Uterus (tissue), 4 donors: ENCODE results near the gene HCLS1. TPM values are rescaled to one million over a fixed set of nuclear protein-coding genes. Genes with fewer than 3 reads are reported as not detected.

Source experiments
- DNase-seq, 2 donors: peaks; one replicate each; pipeline ENCODE4 v3.0.0-alpha.2; 2019 to 2020
- H3K27ac ChIP-seq, 2 donors: fragments of 200-600 bp; sonication (generic); 1 replicate in 1 of 2; 2 replicates in 1 of 2; pipeline ENCODE4 v1.5.1; 2016 to 2018
- H3K27me3 ChIP-seq, 2 donors: fragments of 200-600 bp; sonication (generic); one replicate each; pipeline ENCODE4 v1.5.1; 2018 to 2019; ENCODE audit warnings: control low read depth in 1 of 2
- H3K36me3 ChIP-seq, 2 donors: fragments of 200-600 bp; sonication (generic); one replicate each; pipeline ENCODE4 v1.5.1; 2019; ENCODE audit warnings: control low read depth in 1 of 2
- H3K4me1 ChIP-seq, 2 donors: fragments of 200-600 bp; sonication (generic); one replicate each; pipeline ENCODE4 v1.5.1; 2018 to 2019; ENCODE audit warnings: control low read depth in 1 of 2
- H3K4me3 ChIP-seq, 2 donors: fragments of 200-600 bp; sonication (generic); 1 replicate in 1 of 2; 2 replicates in 1 of 2; pipeline ENCODE4 v1.5.1; 2018 to 2019; ENCODE audit warnings: mild to moderate bottlenecking in 1 of 2
- H3K9me3 ChIP-seq, 2 donors: fragments of 200-600 bp; sonication (generic); one replicate each; pipeline ENCODE4 v1.5.1; 2019; ENCODE audit warnings: control low read depth in 1 of 2
- POLR2A ChIP-seq, 2 donors: fragments of 450-650 bp; IDR thresholded peaks; one replicate each; pipeline ENCODE4 v1.6.1; 2016; ENCODE audit warnings: antibody characterized with exemption in 2 of 2, mild to moderate bottlenecking in 1 of 2, moderate library complexity in 1 of 2
- intact Hi-C: fragments of 100-400 bp; cut with DNase I; formaldehyde crosslinking; loops from one replicate; pipeline ENCODE4 v1.15.1; 2023; ENCODE audit warnings: low total_unique reads
- total RNA-seq, 4 donors: library from RNA; depleted of rRNA in 3 of 4; stranded (reverse); fragments of >200 nt in 3 of 4; gene quantifications; one replicate each; pipeline versions ENCODE4 v1.1.0 to v1.2.4, GENCODE V29; 2014 to 2023
- TF ChIP-seq, protein P1 (sequence below), 4 experiments: fragments of 200-600 bp in 2 of 4; fragments of 450-650 bp in 2 of 4; sonication (generic) in 2 of 4; IDR thresholded peaks; one replicate each; pipeline ENCODE4 v1.5.1; 2016 to 2019; ENCODE audit warnings: antibody characterized with exemption in 4 of 4, mild to moderate bottlenecking in 2 of 4, moderate library complexity in 1 of 4
- donor health status: DM: yes; HTN: yes; CAD: no.

Gene HCLS1
- total RNA-seq, 4 donors from 2014 or later: 12.2 to 28.8 (median 16.9) TPM

GRCh38 chr3:121654493-121655385 lies 6.0 kb downstream of the HCLS1 start:
- intact Hi-C loops: no loop called here
- Histone ChIP-seq H3K36me3 (no peaks in the 10 kb centered on the region), H3K9me3 (peaks cover 0 to 2% of the 10 kb centered on the region in 2 donors), H3K27ac (no peak overlapping the region), H3K4me3 (no peak overlapping the region), H3K27me3 (no peaks in the 10 kb centered on the region), H3K4me1 (no peaks in the 10 kb centered on the region)
- TF ChIP-seq POLR2A (IDR thresholded peaks at IDR 0.05): no peak
- TF ChIP-seq, protein P1, sequence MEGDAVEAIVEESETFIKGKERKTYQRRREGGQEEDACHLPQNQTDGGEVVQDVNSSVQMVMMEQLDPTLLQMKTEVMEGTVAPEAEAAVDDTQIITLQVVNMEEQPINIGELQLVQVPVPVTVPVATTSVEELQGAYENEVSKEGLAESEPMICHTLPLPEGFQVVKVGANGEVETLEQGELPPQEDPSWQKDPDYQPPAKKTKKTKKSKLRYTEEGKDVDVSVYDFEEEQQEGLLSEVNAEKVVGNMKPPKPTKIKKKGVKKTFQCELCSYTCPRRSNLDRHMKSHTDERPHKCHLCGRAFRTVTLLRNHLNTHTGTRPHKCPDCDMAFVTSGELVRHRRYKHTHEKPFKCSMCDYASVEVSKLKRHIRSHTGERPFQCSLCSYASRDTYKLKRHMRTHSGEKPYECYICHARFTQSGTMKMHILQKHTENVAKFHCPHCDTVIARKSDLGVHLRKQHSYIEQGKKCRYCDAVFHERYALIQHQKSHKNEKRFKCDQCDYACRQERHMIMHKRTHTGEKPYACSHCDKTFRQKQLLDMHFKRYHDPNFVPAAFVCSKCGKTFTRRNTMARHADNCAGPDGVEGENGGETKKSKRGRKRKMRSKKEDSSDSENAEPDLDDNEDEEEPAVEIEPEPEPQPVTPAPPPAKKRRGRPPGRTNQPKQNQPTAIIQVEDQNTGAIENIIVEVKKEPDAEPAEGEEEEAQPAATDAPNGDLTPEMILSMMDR (IDR thresholded peaks at IDR 0.05): no peak
- DNase-seq: no peak

DNA sequence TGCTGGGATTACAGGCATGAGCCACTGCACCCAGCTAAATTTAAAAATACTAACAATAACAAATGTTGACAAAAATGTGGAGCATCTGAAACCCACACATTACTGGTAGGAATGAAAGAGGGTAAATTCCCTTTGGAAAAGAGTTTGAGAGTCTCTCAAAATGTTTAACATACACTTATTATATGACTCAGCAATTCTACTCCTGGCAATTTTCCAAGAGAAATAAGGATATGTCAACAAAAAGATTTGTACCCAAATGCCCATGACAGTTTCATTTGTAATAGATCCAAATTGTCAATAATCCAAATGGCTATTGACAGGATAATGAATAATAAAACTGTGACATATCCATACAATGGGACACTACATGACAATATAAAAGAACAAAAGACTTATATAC lies 9.0 kb downstream of the HCLS1 start:
- no peak for TF ChIP-seq POLR2A (IDR thresholded peaks at IDR 0.05)
- TF ChIP-seq, protein P1 (IDR thresholded peaks at IDR 0.05): no peak
- H3K4me1 ChIP-seq: no peaks in the 10 kb centered on the region
- no peak overlapping the region for H3K27ac ChIP-seq
- DNase-seq: no peak
- intact Hi-C loops: no loop called here
- H3K36me3 ChIP-seq: no peaks in the 10 kb centered on the region
- H3K27me3 ChIP-seq: no peaks in the 10 kb centered on the region
- H3K4me3 ChIP-seq: no peak overlapping the region
- H3K9me3 ChIP-seq: peaks cover 0 to 3% of the 10 kb centered on the region in 2 donors

GRCh38 chr3:121649645-121650044 lies 11.1 kb downstream of the HCLS1 start:
- DNase-seq: no peak
- Histone ChIP-seq H3K27ac (no peak overlapping the region), H3K36me3 (no peaks in the 10 kb centered on the region), H3K4me1 (no peaks in the 10 kb centered on the region), H3K9me3 (peaks cover 0 to 3% of the 10 kb centered on the region in 2 donors), H3K27me3 (no peaks in the 10 kb centered on the region), H3K4me3 (no peak overlapping the region)
- intact Hi-C loops: no loop called here
- TF ChIP-seq POLR2A (IDR thresholded peaks at IDR 0.05): no peak
- TF ChIP-seq, protein P1 (IDR thresholded peaks at IDR 0.05): no peak

GRCh38 chr3:121648219-121648958 lies 12.3 kb downstream of the HCLS1 start:
- intact Hi-C loops: no loop called here
- Histone ChIP-seq H3K4me3 (no peak overlapping the region), H3K27ac (no peak overlapping the region), H3K9me3 (peaks cover 0 to 3% of the 10 kb centered on the region in 2 donors), H3K36me3 (no peaks in the 10 kb centered on the region), H3K27me3 (no peaks in the 10 kb centered on the region), H3K4me1 (no peaks in the 10 kb centered on the region)
- DNase-seq: no peak
- TF ChIP-seq POLR2A (IDR thresholded peaks at IDR 0.05): no peak
- TF ChIP-seq, protein P1 (IDR thresholded peaks at IDR 0.05): no peak

- Histone ChIP-seq H3K36me3 (no peaks in the 10 kb centered on the region), H3K4me3 (no peak overlapping the region), H3K27ac (no peak overlapping the region), H3K4me1 (no peaks in the 10 kb centered on the region), H3K27me3 (no peaks in the 10 kb centered on the region), H3K9me3 (peaks cover 0 to 3% of the 10 kb centered on the region in 2 donors)
- DNase-seq: no peak
- TF ChIP-seq POLR2A (IDR thresholded peaks at IDR 0.05): no peak
- TF ChIP-seq, protein P1 (IDR thresholded peaks at IDR 0.05): no peak
- intact Hi-C loops: no loop called here
These were observed 15.6 kb downstream of the HCLS1 start for GRCh38 chr3:121645054-121645453.
